SK-MEL-5 (cell line): ENCODE measurements around the gene BIN1. TPM values are rescaled to one million over a fixed set of nuclear protein-coding genes. Genes with fewer than 3 reads are reported as not detected.

Source experiments
- DNase-seq: peaks from one replicate; pipeline ENCODE4 v3.0.0-alpha.2; 2016; ENCODE audit warnings: low read depth, low spot score
- in situ Hi-C: cut with HindIII; loops from 2 replicates; pipeline ENCODE4 v1.10.0; 2016; ENCODE audit warnings: low sequenced_read_pairs, high pct_unique_total_duplicates, low pct_unique_long_range_greater_than_20kb
- total RNA-seq: library from RNA; depleted of rRNA; stranded (reverse); fragments of >200 nt; shearing (Covaris generic); gene quantifications from 2 replicates; pipeline ENCODE4 v1.2.3, GENCODE V29; 2014

BIN1 gene
- total RNA-seq, 1 experiment from 2014 or later: 1.7 TPM

DNA sequence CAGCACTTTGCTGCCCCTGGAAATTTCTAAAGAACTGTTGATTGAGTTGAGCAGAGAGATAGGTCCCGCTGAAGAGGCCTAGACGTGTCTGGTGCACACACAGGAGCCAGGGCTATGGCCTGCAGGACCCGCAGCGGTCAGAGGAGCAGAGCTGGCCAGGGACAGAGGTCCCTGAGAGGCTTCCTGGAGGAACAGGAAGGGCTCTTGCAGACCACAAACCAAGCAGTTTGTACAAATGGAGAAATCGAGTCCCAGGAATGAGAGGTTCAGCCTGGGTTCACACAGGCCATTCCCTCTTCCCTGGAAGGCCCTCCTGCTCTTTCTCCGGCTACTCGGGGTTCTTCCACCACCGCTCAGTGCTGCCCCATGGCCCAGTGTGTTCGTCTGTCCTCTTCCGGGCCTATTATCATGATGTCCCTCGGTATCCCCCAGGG, 1.2 kb upstream of the BIN1 start:
- in situ Hi-C loops: no loop called here
- DNase-seq: no peak

GRCh38 chr2:127107622-127107999, 657 bp upstream of the BIN1 start:
- DNase-seq: no peak
- in situ Hi-C loops: no loop called here

DNA sequence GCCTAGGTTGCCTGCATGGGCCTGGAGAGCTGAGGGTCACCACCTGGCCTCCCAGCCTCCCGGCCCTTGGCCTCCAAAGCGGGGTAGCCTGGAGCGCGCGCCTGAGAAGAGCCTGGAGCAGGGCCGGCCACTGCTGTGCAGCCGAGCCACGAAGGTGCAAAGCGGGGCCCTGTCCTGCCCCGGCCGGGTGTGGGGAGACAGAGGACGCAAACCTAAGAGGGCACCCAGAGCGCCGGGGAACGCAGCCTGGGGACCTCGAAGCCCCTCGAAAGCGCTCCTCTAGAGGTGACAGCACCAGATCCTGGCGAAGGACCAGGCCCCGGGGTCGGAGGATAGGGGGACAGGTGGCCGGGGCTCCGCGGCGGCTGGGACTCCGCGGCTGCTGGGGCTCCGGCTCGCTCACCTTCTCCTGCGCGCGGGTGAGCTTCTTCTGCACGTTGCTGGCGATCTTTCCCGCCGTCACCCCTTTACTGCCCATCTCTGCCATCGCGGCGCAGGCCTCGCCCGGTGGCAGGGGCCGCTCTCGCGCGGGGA, 430 bp downstream of the BIN1 start:
- DNase-seq: no peak
- in situ Hi-C loops: no loop called here

DNA sequence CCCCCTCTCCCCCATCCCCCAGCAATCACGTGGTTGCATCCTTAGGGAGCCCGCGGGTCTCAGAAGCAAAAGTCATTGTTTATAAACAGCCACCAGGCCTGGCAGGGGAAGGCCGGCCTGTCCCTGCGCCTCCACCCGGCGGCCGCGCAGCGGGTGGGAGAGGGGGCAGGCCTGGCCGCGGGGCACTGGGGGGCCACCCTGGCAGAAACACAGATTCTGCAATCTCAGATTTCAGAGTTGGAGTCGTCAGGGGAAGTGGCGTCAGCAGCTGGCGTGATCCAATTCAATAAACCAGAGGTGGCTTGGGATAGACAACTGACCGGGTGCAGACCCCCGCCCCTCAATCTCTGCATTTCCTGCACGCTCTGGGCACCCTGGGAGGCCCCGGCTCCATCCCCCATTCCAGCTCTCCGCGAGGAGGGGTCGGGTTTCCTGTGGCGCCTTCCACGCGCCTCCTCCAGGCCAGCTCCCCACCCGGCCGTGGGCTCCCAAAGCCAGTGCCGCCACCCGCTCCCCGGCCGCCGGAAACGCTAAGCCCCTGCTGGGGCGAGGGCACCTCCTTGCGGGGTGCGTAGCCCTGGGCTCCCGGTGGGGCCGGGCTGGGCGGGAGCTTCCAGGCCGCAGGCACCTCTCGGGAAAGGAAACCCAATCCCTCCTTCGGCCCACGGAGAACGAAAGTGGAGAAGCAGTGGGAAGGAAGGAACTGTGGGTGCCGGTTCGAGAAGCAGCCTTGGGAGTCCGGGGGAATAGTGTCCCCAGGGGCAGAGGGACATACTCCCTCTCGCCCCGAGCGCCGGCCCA, 1.1 kb downstream of the BIN1 start:
- in situ Hi-C loops: no loop called here
- DNase-seq: no peak

GRCh38 chr2:127104881-127105655, 1.9 kb downstream of the BIN1 start:
- no peak for DNase-seq
- in situ Hi-C loops: no loop called here

- DNase-seq: no peak
- in situ Hi-C loops: no loop called here
Measured at GRCh38 chr2:127104166-127104660, 2.7 kb downstream of the BIN1 start.

GRCh38 chr2:127103243-127104165, 3.5 kb downstream of the BIN1 start:
- in situ Hi-C loops: no loop called here
- no peak for DNase-seq

DNA sequence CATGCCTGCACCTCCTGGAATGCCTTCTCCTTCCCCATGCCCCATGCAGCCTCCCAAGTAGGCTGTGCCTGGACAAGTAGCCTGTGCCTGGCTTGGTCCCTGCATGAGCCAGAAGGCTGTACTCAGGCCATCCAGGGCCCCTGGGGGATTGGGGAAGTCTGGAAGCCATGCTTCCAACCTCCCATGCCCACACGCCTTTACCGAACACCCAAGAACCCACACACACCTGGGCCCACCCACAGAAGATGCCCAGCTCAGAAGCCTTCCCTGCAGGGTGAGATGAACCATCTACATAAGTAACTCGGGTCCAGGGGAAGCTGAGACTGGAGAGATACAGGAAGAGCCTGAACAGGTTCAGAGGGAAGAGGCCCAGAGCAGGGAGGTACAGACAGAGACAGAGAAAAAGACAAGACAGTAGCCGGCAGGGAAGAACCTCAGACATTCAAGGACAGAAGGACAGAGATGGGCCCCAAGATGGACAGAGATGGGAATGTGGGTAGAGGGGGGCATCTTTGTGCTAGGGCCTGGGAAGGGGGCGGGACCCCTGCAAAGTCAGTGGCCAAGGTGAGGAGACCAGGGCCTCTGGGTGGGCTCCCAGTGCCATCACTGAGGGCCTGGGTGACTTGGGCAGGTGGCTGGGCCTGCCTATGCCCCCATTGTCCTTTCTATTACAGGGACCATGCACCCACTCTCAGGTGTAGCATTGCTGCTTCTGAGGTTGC, 4.3 kb downstream of the BIN1 start:
- in situ Hi-C loops: no loop called here
- DNase-seq: no peak

- no peak for DNase-seq
- in situ Hi-C loops: no loop called here
Measured at GRCh38 chr2:127101756-127102477, 5.0 kb downstream of the BIN1 start.

DNA sequence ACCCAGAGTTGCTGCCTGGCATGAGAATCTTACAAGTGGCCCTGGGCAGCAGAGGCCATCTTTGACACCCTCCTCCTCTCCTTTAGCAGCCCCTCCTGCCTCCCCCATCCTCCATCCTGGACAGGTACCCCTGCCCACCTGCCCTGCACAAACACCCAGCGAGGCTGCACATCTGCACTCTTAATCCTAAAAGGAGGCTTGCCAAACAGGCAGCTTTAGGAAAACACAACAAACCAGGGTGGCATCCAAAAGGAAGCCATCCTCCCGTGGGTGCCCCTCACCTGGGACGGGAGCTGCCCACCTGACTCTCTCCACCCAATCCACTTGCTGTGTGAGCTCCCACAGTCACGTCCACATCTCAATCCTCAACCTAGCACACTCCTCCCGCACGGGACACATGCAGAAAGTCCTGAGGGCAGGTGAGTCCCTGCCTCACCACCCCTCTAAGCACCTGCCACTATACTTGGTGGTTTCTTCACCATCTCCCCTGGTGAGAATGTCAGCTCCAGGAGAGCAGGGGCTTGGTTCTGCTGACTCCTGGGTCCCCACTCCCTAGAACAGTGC, 5.8 kb downstream of the BIN1 start:
- in situ Hi-C loops: no loop called here

DNA sequence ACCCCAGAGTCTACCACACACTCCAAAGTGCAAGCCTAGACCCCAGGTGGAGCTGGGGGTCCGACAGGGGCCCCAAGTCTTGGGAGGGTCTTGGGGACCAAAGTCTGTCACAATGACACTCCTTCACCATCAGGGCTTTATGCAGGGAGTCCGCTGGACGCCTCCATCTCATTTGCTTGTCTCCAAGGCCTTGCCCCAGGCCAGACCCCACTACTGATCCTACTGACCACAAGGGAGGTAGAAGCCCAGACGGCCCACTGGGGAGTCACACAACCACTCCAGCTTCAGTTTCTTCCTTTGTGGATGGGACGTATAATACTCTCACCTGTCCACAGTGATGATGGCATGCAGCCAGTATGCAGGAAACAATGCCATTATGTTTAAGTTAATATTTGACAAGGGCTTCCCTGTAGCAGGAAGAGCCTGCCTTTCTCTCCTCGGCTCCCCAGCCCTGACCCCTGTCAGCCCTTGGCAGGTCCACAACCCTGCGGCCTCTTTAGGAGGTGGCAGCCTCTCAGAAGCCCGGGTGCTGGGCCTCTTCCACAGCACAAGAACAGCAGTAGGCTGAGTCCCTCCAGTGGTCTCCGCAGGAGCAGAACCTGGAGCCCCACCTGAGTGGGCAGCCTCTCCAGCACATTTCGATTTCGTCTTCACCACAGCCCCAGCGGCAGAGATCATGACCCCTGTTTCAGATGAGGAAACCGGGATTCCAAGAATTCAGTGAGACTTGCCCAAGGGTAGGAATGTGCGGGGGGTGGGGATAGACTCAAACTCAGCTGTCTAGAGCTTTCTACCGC, 6.5 kb downstream of the BIN1 start:
- no peak for DNase-seq
- in situ Hi-C loops: no loop called here

More for the DNA sequence above, 5.8 kb downstream of the BIN1 start:
- DNase-seq: no peak

DNA sequence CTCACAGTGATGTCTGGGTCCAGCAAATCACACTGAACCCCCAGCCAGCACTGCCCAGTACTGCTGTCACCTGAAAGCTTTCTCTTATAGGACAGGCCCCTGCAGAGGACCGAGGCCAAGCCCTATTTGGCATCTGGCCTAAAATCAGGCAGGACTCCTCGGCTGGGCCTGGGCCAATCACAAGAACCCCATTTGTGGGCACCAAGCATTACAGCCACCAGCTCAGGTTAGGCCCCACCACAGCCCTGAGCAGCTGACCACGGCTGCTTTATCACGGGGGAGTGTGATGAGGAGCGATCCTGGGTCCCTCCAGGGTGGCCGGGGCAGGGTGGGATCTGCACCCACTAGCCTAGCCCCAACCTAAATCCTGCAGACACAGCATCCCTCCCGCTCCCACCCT, 8.2 kb downstream of the BIN1 start:
- DNase-seq: no peak
- in situ Hi-C loops: no loop called here

GRCh38 chr2:127097841-127098651, 8.9 kb downstream of the BIN1 start:
- in situ Hi-C loops: no loop called here
- no peak for DNase-seq

GRCh38 chr2:127097471-127097765, 9.5 kb downstream of the BIN1 start:
- DNase-seq: no peak
- in situ Hi-C loops: no loop called here
